ENCODE measurements around the gene UBE2G2.
"Not testable (repeated sequence)": the region's sequence is repeated elsewhere in the genome, so short reads cannot be mapped to it uniquely, and the experiment has no call there.

The UBE2G2 gene

DNA sequence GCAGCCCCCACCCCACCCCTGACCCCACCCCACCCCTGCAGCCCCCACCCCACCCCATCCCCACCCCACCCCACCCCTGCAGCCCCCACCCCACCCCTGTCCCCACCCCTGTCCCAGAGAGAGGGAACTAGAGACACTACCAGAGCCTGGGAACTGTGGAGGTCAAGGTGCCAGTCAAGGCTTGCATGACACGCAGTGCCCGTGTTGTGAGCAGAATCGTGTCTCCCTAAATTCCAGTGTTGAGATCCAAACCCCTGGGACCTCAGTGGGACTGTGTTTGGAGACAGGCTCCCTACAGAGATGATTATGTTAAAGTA, 34.7 kb upstream of the UBE2G2 start:
- TF ChIP-seq, protein P1, sequence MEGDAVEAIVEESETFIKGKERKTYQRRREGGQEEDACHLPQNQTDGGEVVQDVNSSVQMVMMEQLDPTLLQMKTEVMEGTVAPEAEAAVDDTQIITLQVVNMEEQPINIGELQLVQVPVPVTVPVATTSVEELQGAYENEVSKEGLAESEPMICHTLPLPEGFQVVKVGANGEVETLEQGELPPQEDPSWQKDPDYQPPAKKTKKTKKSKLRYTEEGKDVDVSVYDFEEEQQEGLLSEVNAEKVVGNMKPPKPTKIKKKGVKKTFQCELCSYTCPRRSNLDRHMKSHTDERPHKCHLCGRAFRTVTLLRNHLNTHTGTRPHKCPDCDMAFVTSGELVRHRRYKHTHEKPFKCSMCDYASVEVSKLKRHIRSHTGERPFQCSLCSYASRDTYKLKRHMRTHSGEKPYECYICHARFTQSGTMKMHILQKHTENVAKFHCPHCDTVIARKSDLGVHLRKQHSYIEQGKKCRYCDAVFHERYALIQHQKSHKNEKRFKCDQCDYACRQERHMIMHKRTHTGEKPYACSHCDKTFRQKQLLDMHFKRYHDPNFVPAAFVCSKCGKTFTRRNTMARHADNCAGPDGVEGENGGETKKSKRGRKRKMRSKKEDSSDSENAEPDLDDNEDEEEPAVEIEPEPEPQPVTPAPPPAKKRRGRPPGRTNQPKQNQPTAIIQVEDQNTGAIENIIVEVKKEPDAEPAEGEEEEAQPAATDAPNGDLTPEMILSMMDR (IDR thresholded peaks at IDR 0.05; ENCODE audit: control insufficient read depth, insufficient read depth, low read depth, low read length, missing control alignments): no peak
- no peak overlapping the region for H3K4me3 ChIP-seq (ENCODE audit: control insufficient read depth, low read depth, low read length)
- DNase-seq (ENCODE audit: low read depth): no peak

DNA sequence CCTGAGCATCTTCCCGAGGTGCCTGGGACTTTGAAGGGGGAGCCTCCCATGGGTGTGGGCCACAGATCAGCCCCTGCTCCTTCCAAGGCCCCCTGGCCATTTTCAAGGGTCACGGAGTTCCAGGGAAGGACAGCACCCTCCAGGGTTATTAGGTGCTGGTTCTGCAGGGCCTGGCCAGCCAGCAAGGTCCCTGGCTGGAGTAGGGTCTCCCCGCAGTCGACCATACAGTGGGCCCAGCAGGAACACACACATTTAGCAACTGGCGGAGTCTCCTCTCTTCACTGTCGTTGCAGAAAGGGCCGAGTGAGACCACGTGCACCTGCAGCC, 34.0 kb upstream of the UBE2G2 start:
- no peak overlapping the region for H3K4me3 ChIP-seq (ENCODE audit: control insufficient read depth, low read depth, low read length)
- no peak for DNase-seq (ENCODE audit: low read depth)
- TF ChIP-seq, protein P1 (IDR thresholded peaks at IDR 0.05; ENCODE audit: control insufficient read depth, insufficient read depth, low read depth, low read length, missing control alignments): no peak

DNA sequence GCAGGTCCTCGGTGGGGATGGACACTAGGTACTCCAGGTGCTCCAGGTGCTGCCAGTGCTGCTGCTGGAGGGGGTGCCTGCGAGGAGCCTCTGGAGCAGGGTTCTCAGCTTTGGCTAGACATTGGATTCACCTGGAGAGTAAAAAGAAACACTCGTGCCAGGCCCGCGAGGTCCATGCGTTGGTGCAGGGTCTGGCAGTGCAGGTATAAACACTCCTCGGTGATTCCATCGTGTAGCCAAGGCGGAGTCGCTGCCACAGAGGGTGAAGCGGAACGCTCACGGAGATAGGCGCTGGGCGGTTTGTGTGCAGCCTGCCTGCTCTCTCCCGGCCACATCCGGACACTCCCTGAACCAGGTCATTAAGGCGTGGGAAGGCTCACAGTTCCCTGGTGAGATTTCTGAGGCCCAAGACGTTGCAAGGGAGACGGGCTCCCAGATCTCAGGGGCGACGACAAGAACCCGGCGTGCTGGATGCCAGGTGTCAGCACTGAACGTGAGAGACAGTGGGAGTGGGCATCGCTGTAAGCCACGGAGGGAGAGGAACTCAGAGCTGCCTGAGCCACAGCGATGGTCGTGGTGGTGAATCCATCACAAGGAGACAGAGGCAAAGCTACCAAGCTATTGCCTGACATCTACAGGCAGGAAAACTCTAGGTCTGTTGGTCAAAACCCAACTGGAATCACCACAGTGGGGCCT, 33.5 kb upstream of the UBE2G2 start:
- TF ChIP-seq, protein P1 (IDR thresholded peaks at IDR 0.05; ENCODE audit: control insufficient read depth, insufficient read depth, low read depth, low read length, missing control alignments): no peak
- no peak overlapping the region for H3K4me3 ChIP-seq (ENCODE audit: control insufficient read depth, low read depth, low read length)
- DNase-seq (ENCODE audit: low read depth): no peak

DNA sequence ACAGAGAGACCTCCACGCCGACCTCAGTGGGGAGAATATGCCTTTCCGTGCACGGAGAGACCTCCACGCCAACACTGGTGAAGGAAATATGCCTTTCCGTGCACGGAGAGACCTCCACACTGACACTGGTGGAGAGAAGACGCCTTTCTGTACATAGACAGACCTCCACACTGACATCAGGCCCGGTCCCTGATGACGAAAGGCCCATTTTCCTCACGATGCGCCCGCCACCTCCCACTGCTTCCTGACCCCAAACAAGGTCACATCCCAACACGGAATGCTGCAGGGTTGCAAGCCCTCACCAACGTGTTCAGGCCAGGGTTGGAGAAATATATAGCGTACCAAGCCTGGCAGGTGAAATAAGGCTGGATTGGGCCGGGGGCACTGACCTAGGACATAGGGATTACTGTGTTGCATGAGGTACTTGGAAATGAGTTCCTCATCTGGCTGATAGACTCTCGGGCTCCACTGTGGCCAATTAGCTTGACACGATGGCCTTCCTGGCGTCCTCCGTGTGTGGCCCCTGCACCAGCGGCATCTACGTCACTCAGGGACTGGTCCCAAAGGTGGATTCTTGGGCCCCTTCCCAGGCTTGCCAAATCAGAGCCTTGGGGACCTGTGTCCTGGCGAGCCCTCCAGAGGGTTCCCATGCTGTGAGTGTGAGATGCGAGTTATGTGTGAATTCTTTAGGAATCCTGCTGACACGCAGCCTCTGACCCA, 32.8 kb upstream of the UBE2G2 start:
- DNase-seq (ENCODE audit: low read depth): no peak
- no peak overlapping the region for H3K4me3 ChIP-seq (ENCODE audit: control insufficient read depth, low read depth, low read length)
- TF ChIP-seq, protein P1 (IDR thresholded peaks at IDR 0.05; ENCODE audit: control insufficient read depth, insufficient read depth, low read depth, low read length, missing control alignments): no peak

DNA sequence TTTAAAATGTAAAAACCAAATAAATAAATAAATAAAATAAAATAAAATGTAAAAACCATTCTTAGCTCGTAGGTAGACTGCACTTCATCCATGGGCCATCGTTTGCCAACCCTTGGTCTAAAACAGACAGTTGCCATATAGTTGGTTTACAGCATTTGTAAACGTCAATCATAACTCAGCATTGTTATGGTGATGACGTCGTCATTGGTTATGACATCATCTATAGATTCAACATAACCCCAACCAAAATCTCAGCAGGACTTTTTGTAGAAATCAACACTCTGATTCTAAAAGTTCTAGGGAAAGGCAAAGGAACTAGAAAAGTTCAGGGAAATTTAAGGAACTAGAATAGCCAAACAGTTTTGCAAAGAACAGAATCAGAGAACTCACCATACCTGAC, 32.0 kb upstream of the UBE2G2 start:
- H3K4me3 ChIP-seq (ENCODE audit: control insufficient read depth, low read depth, low read length): no peak overlapping the region
- TF ChIP-seq, protein P1 (IDR thresholded peaks at IDR 0.05; ENCODE audit: control insufficient read depth, insufficient read depth, low read depth, low read length, missing control alignments): no peak
- DNase-seq (ENCODE audit: low read depth): no peak

DNA sequence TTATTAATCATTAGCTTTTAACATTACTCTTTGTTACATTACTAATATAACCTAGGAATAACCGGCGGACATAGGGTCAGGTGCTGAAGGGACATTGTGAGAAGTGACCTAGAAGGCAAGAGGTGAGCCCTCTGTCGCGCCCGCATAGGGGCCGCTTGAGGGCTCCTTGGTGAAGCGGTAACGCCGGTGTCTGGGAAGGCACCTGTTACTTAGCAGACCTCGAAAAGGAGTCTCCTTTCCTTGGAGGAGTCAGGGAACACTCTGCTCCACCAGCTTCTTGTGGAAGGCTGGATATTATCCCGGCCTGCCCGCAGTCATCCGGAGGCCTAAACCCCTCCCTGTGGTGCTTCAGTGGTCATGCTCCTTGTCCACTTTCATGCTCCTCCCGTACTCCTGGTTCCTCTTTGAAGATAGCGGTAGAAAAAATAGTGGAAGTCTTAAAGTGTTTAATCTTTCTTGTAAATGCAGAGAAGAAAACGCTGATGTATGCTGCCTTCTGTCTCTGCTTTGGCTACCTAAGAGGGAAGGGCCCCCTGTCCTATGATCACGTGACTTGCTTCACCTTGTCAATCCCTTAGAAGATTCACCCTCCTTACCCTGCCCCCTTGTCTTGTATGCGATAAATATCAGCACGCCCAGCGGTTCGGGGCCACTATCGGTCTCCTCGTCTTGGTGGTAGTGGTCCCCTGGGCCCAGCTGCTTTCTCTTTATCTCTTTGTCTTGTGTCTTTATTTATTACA, 31.1 kb upstream of the UBE2G2 start:
- H3K4me3 ChIP-seq (ENCODE audit: control insufficient read depth, low read depth, low read length); DNase-seq (ENCODE audit: low read depth): not testable (repeated sequence)

DNA sequence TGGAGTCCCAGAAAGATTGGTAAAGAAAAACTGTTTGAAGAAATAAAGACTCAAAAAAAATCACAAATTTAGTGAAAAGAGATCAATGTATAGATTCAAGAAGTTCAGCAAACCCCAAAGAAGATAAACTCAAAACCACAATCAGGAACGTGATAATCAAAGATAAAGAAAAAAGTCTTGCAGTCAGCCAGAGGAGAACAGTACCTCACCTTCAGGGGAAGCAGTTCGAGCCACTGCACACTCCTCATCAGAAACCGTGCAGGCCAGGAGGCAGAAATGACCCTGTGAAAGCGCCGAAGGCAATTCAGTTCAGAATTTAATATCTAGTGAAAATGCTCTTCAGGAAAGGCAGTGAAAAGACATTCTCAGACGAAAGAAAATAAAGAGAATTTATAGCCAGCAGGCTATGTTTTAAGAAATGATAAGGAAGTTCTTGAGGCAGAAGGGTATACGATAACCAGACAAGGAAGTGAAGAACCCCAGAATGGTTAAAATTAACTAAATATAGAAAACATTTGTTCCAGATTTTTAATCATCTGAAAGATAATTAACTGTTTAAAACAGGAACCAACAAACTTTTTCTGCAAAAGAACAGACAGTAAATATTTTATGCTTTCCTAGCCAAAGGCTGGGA, 29.7 kb upstream of the UBE2G2 start:
- TF ChIP-seq, protein P1 (IDR thresholded peaks at IDR 0.05; ENCODE audit: control insufficient read depth, insufficient read depth, low read depth, low read length, missing control alignments): no peak
- DNase-seq (ENCODE audit: low read depth): no peak
- no peak overlapping the region for H3K4me3 ChIP-seq (ENCODE audit: control insufficient read depth, low read depth, low read length)

Data from AG09309 (cell line).